Occipital lobe (tissue), 2 donors: ENCODE measurements around the gene ZCCHC4. TPM values are rescaled to one million over a fixed set of nuclear protein-coding genes. Genes with fewer than 3 reads are reported as not detected.

Experiments
- DNase-seq: peaks from one replicate; lab custom pipeline; 2025; lab: John Stamatoyannopoulos, UW
- total RNA-seq: library from RNA; depleted of rRNA; stranded (reverse); fragments of >200 nt; gene quantifications from one replicate; pipeline ENCODE4 v1.2.3, GENCODE V29; 2014

Gene ZCCHC4
- 19.0 TPM for total RNA-seq

DNA sequence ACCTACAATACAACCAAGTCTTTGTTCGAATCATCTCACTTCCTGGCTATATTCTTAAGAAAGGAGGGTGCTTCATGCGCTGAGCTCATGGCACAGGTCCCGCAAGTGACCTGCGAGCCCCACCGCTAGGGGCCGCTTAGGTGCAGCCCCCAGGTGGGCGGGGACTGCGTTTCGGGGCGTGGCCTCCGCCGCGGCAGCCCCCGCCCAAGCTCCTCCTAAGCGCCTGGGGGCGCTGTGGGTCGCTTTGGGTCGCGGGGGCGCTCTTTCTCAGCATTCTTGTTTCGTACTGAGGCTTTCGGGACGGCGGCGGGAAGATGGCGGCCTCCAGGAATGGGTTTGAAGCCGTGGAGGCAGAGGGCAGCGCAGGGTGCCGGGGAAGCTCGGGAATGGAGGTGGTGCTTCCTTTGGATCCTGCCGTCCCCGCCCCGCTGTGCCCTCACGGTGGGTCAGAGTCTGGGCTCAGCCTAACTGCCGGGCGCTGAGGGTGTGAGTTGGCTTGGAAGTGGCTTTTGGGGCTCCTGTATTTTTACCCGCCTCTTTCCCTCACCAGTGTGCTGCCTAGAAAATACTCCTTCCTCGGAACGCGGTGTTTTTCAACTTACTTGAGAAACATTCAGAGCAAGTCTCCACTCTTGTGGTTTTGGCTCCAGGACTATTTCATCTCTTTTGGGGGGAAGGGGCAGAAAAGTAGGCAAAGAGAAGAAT lies at the start of gene ZCCHC4:
ZCCHC4 (plus strand) TSS at position 279 of the 705 bp plus-strand sequence; CDS start at position 315, 36 bp downstream.
- DNase-seq, result peak; percentile 85

- no peak for DNase-seq
These were observed 40.7 kb upstream of the ZCCHC4 start for GRCh38 chr4:25271866-25272265.

- no peak for DNase-seq
These were observed 32.4 kb upstream of the ZCCHC4 start for GRCh38 chr4:25280210-25280609.

DNA sequence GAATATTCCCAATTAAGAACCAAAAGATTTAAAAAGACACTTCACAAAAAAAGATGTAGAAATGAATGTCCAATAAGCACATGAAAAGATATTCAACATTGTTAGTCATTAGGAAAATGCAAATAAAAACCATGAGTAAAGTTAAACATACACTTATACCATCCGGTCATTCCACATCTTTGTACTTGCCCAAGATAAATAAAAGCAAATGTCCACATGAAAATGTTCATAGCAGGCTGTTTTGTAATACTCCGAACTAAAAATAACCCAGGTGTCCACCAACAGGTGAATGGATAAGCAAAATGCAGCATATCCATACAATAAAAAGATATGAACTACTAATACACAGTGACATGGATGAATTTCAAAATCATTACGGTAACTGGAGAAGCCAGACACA lies 28.6 kb upstream of the ZCCHC4 start:
- DNase-seq, result no peak

DNA sequence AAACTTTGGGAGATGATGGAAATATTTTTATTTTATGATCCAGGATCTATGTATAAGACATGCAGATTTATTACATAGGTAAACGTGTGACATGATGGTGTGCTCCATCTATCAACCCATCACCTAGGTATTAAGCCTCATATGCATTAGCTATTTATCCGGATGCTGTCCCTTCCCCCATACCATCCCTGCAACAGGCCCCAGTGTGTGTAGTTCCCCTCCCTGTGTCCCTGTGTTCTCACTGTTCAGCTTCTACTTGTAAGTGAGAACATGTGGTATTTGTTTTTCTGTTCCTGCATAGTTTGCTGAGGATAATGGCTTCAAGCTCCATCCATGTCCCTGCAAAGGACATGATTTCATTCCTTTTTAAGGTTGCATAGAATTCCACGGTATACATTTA lies 28.1 kb upstream of the ZCCHC4 start:
- DNase-seq, result no peak

DNA sequence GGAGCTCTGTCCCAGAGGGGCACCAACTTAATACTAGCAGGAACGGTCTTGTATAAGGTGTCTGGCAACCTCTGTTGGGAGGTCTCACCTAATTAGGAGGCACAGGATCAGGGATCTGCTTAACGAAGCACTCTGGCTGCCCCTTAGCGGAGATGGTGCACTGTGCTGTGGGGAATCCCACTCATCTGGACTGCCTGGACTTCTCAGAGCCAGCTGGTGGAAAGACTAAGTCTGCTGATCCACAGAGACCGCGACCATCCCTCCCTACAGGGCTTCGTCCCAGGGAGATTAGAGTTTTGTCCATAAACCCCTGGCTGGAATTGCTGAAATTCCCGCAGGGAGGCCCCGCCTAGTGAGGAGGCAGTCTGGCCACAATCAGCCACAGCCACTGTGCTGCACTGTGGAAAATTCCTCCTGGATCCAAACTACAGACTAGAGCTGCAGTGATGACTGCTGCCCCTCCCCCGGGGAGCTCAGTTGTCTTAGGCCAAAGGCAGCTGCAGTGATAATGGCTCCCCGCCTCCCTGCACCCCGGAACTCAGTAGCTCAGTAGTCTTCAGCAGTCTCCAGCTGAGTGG lies 22.0 kb upstream of the ZCCHC4 start:
- no peak for DNase-seq

- DNase-seq, result no peak
These were observed 21.3 kb upstream of the ZCCHC4 start for GRCh38 chr4:25291158-25291733.

- no peak for DNase-seq
These were observed 14.9 kb upstream of the ZCCHC4 start for GRCh38 chr4:25297528-25298242.

- DNase-seq, result no peak
These were observed 12.9 kb upstream of the ZCCHC4 start for GRCh38 chr4:25299476-25300203.

GRCh38 chr4:25301471-25301870 lies 11.1 kb upstream of the ZCCHC4 start:
- no peak for DNase-seq

DNA sequence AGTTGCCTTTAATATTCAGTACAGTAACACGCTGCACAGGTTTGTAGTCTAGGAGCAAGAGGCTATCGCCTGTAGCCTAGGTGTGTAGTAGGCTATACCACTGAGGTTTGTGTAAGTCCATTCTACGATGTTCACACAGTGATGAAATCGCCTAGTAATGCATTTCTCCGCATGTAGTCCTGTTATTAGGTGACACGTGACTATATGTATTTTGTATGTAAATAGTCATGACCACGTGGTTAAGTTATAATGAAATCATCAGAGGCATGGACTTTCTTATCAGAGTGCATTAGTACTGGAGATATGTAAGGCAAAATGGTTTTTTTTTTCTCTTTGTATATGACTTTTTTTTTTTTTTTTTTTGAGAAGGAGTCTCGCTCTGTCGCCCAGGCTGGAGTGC lies 9.9 kb upstream of the ZCCHC4 start:
- DNase-seq, result no peak

DNA sequence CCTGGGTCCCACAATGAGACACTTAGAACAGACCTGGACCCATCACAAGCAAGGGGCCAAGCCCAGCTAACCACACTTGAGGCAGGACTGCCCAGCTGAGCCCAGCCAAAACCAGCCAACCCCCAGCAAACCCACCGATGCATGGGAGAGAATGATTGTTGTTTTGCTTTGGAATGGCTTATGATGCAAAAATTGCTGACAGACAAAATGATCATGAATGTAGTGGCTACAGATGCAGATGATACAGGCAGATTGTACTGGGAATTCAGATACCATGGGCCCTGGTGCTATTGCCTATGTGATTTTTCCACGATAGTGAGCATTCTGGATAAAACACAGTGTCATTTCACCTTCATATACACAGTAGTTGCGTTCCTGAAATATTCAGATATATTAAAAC lies 9.0 kb upstream of the ZCCHC4 start:
- no peak for DNase-seq

DNA sequence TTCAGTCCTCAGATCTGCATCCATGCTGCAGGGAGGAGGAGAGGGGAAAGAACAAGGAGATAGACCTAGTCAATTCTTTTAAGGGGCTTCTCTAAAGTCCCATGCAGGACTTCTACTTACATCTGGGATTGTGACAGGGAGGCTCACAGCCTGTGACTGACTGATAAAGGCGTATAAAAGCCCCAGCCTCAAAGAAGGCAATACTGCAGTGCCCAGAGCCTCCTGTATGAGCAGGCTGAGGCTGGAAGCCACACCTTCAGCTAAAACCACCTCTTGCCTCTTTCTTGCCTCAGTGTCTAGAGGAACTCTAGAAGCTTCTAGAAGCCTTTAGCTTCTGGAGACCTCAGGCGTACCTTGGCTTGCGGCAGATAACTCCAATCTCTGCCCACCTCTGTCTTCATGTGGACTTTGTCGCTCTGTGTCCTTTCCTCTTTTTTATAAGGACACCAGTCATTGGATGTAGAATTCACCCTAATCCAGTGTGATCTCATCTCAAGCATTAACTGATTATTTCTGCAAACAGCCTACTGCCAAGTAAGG lies 6.0 kb upstream of the ZCCHC4 start:
- DNase-seq, result no peak

DNA sequence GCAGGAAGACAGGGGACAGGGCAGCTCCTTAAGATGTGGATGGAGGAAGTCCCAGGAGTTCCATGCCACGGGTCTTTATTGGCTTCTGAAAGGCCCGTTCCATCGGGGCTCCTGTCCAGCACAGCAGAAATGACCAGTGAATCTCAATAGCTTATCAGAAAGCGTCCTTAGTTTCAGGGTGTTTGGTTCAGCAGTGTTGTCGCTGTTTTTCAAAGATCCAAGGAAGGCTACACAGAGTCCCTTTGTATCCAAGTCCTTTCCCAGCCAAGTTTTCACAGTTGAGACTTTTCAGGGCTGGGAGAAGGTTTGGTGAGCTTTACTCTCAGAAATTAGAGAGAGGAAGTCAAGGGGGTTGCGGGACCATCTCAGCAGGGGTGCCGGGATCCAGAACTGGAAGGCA lies 5.0 kb upstream of the ZCCHC4 start:
- DNase-seq, result no peak

DNA sequence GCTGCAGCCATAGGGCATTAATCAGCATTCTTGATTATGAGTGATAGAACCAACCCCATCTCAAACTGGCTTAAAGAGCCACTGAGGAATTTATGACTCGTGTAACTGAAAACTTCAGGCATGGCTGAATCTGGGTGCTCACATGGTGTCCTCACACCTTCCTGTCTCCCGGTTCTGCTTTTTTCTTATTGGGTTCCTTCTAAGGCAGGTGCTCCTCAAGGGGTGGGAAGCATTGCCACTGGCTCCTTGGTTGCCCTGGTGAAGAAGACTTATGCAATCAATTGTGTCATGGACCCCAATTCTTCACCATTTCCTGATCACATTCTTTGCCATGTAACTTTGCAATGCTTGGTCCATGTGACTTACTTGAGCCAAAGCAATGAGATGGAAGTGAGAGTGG lies 4.3 kb upstream of the ZCCHC4 start:
- DNase-seq, result no peak

DNA sequence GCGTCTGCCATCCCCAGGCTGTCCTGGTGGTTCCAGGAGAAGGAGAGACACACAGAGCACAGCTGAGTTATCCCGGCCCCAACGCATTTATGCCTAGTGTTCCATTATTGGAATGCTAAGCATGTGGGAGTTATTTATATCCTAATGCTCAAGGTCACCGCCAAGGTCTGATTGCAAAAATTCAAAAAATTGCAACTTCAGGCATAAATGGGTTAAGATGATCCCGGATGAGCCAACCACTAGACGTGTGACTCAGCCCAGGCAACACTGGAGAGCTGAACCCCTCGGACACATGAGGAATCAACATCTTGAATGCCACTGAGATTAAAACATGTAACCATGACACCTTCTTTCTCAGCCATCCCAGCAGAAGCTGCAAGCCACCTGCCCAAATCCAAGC lies 3.8 kb upstream of the ZCCHC4 start:
- DNase-seq, result no peak

GRCh38 chr4:25310066-25310802 lies 2.3 kb upstream of the ZCCHC4 start:
- no peak for DNase-seq

DNA sequence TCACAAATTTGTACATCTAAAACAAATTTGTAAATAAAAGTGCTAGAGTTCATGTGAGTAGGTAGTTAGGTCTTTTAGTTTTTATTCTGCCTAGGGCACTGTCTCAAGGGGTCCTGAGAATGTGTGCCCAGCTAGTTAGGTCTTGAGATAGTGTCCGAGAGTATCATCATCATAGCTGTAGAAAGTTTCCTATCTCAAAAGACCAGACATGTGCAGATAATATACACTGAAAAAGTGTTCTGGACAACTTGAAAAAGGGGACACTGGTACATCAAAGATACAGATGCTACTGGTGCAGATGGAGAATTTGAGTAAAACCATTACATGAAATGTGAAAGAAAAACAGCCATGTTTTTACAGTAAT lies 1.8 kb upstream of the ZCCHC4 start:
- no peak for DNase-seq

GRCh38 chr4:25313201-25313895 lies 774 bp downstream of the ZCCHC4 start:
- no peak for DNase-seq

DNA sequence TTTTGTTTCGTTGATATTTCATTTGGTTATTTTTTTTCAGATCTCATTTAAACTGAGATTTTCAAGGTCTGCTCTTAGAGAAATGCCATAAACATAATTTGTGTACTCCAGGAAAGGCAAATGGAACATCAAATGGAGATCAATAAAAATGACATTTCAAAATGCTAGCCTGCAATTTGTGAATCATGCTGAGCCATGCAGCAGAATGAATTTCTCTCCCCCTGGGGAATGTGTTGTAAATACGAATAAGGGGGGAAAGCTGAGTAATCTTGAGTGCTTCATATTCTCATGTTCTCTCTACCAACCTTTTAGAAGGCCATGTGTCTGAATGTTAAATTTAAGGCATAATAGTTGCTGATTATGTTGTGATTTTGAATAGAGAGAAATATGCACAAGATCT lies 7.8 kb downstream of the ZCCHC4 start:
- DNase-seq, result no peak
